Activated CD8-positive, alpha-beta memory T cell treated with anti-CD3 and anti-CD28 coated beads for 36 hours (primary cell): ENCODE measurements around the gene TANC2. TPM values are rescaled to one million over a fixed set of nuclear protein-coding genes. Genes with fewer than 3 reads are reported as not detected.
"Not testable (repeated sequence)": the region's sequence is repeated elsewhere in the genome, so short reads cannot be mapped to it uniquely, and the experiment has no call there.

Experiments used
- CTCF ChIA-PET: fragments of 350-600 bp; sonication (Branson Sonifier 250); formaldehyde crosslinking; loops from one replicate; lab custom pipeline; 2021; ENCODE audit warnings: antibody characterized with exemption; lab: Charles Lee
- POLR2A ChIA-PET: fragments of 350-600 bp; sonication (Branson Sonifier 250); formaldehyde crosslinking; loops from one replicate; lab custom pipeline; 2021; ENCODE audit warnings: antibody characterized with exemption; lab: Charles Lee
- total RNA-seq, 2 experiments: library from RNA; stranded (reverse); gene quantifications; one replicate each; pipeline ENCODE4 v1.2.3, GENCODE V29; 2021

TANC2 gene
- total RNA-seq, 2 experiments from 2014 or later = 5.4 to 5.6 TPM

- CTCF ChIA-PET = no interaction called here
- POLR2A ChIA-PET = no interaction called here
These were observed 10.1 kb upstream of the TANC2 start for GRCh38 chr17:62955841-62956352.

GRCh38 chr17:62963296-62963695, 2.7 kb upstream of the TANC2 start:
- CTCF ChIA-PET = no interaction called here
- POLR2A ChIA-PET = no interaction called here

GRCh38 chr17:62964506-62964905, 1.5 kb upstream of the TANC2 start:
- CTCF ChIA-PET = interaction anchor here (0.7 kb wide), 1 partner anchor 241 kb away, joined by 5 read pairs; no protein-coding TSS in a partner anchor
- POLR2A ChIA-PET = no interaction called here

GRCh38 chr17:62965174-62965685, 805 bp upstream of the TANC2 start:
- POLR2A ChIA-PET = interaction anchor here (0.6 to 0.7 kb wide), 2 partner anchors 241 to 587 kb away, joined by 3 to 8 read pairs; no protein-coding TSS in a partner anchor

GRCh38 chr17:62966426-62967204, 580 bp downstream of the TANC2 start:
- POLR2A ChIA-PET = no interaction called here

More at GRCh38 chr17:62965174-62965685, 805 bp upstream of the TANC2 start:
- CTCF ChIA-PET = interaction anchor here (0.9 kb wide), 1 partner anchor 262 kb away, joined by 3 read pairs; no protein-coding TSS in a partner anchor

GRCh38 chr17:62967205-62967529, 1.1 kb downstream of the TANC2 start:
- POLR2A ChIA-PET = no interaction called here
- CTCF ChIA-PET = interaction anchor here (1.0 kb wide), 1 partner anchor 261 kb away, joined by 3 read pairs; no protein-coding TSS in a partner anchor

More at GRCh38 chr17:62966426-62967204, 580 bp downstream of the TANC2 start:
- CTCF ChIA-PET = interaction anchor here (1.0 kb wide), 1 partner anchor 260 kb away, joined by 3 read pairs; no protein-coding TSS in a partner anchor

GRCh38 chr17:62968445-62968923, 2.4 kb downstream of the TANC2 start:
- POLR2A ChIA-PET = no interaction called here
- CTCF ChIA-PET = interaction anchor here (0.8 kb wide), 1 partner anchor 31 kb away, joined by 3 read pairs; no protein-coding TSS in a partner anchor

- CTCF ChIA-PET = interaction anchor here (0.5 to 1.1 kb wide), 2 partner anchors 199 to 267 kb away, joined by 4 to 6 read pairs; no protein-coding TSS in a partner anchor
- POLR2A ChIA-PET = no interaction called here
These were observed 4.6 kb downstream of the TANC2 start for GRCh38 chr17:62970610-62971009.

- POLR2A ChIA-PET = no interaction called here
- CTCF ChIA-PET = no interaction called here
These were observed 5.8 kb downstream of the TANC2 start for GRCh38 chr17:62971853-62972252.

- POLR2A ChIA-PET = no interaction called here
- CTCF ChIA-PET = interaction anchor here (1.4 kb wide), 1 partner anchor 432 kb away, joined by 3 read pairs; no protein-coding TSS in a partner anchor
These were observed 8.8 kb downstream of the TANC2 start for GRCh38 chr17:62974788-62975187.

GRCh38 chr17:62975206-62975605, 9.2 kb downstream of the TANC2 start:
- POLR2A ChIA-PET = no interaction called here
- CTCF ChIA-PET = interaction anchor here (0.6 kb wide), 1 partner anchor 365 kb away, joined by 3 read pairs; no protein-coding TSS in a partner anchor

- POLR2A ChIA-PET, CTCF ChIA-PET: not testable (repeated sequence)
These were observed 10.7 kb downstream of the TANC2 start for GRCh38 chr17:62976643-62977231.

GRCh38 chr17:62980842-62981241, 14.8 kb downstream of the TANC2 start:
- CTCF ChIA-PET = interaction anchor here (1.7 kb wide), 1 partner anchor 10 kb away, joined by 4 read pairs; no protein-coding TSS in a partner anchor
- POLR2A ChIA-PET = no interaction called here

- CTCF ChIA-PET = interaction anchor here (1.7 kb wide), 1 partner anchor 9 kb away, joined by 4 read pairs; no protein-coding TSS in a partner anchor
- POLR2A ChIA-PET = no interaction called here
These were observed 15.9 kb downstream of the TANC2 start for GRCh38 chr17:62981933-62982332.

GRCh38 chr17:62984801-62985200, 18.8 kb downstream of the TANC2 start:
- CTCF ChIA-PET = no interaction called here

GRCh38 chr17:62986549-62986948, 20.5 kb downstream of the TANC2 start:
- POLR2A ChIA-PET = no interaction called here

More at GRCh38 chr17:62984801-62985200, 18.8 kb downstream of the TANC2 start:
- POLR2A ChIA-PET = no interaction called here

GRCh38 chr17:62987136-62987535, 21.1 kb downstream of the TANC2 start:
- POLR2A ChIA-PET = no interaction called here
- CTCF ChIA-PET = interaction anchor here (1.2 to 1.9 kb wide), 2 partner anchors 8 to 283 kb away, joined by 3 to 6 read pairs; no protein-coding TSS in a partner anchor

More at GRCh38 chr17:62986549-62986948, 20.5 kb downstream of the TANC2 start:
- CTCF ChIA-PET = interaction anchor here (1.9 kb wide), 1 partner anchor 9 kb away, joined by 6 read pairs; no protein-coding TSS in a partner anchor

GRCh38 chr17:62989501-62989900, 23.5 kb downstream of the TANC2 start:
- POLR2A ChIA-PET = no interaction called here
- CTCF ChIA-PET = no interaction called here

- POLR2A ChIA-PET = no interaction called here
- CTCF ChIA-PET = interaction anchor here (0.9 to 1.4 kb wide), 2 partner anchors 9 to 412 kb away, joined by 5 to 6 read pairs; no protein-coding TSS in a partner anchor
These were observed 28.9 kb downstream of the TANC2 start for GRCh38 chr17:62994931-62995330.
